OCI-LY7 (cell line): ENCODE data around the gene PRR32.
"Not testable (repeated sequence)": the region's sequence is repeated elsewhere in the genome, so short reads cannot be mapped to it uniquely, and the experiment has no call there.

Source experiments
- CTCF ChIP-seq: fragments of 200-600 bp; sonication (generic); conservative IDR thresholded peaks from 2 replicates; pipeline ENCODE4 v1.5.1; 2014; ENCODE audit warnings: mild to moderate bottlenecking, antibody characterized with exemption, low read length, moderate library complexity, mixed read lengths
- EZH2phosphoT487 ChIP-seq: fragments of 200-600 bp; sonication (generic); IDR thresholded peaks from 2 replicates; pipeline ENCODE4 v1.6.1; 2018; ENCODE audit warnings: low read depth, borderline replicate concordance, mild to moderate bottlenecking, mixed run types, antibody characterized with exemption, low read length, moderate library complexity, mixed read lengths

GRCh38 chrX:126806784-126807183 lies 12.7 kb upstream of the PRR32 start:
- TF ChIP-seq CTCF, EZH2phosphoT487: not testable (repeated sequence)
